Lower leg skin (tissue), 3 donors: ENCODE measurements around the gene DIP2A.

ENCODE experiments used
- CTCF ChIP-seq, 3 donors: fragments of 450-650 bp; IDR thresholded peaks; one replicate each; pipeline ENCODE4 v1.5.1; 2016; ENCODE audit warnings: antibody characterized with exemption in 3 of 3, mild to moderate bottlenecking in 3 of 3, moderate library complexity in 2 of 3
- POLR2A ChIP-seq, 2 donors: fragments of 450-650 bp; IDR thresholded peaks; one replicate each; pipeline ENCODE4 v1.6.1; 2016 to 2017; ENCODE audit warnings: antibody characterized with exemption in 2 of 2, mild to moderate bottlenecking in 1 of 2, moderate library complexity in 1 of 2

- TF ChIP-seq CTCF (IDR thresholded peaks at IDR 0.05) (no peak), POLR2A (IDR thresholded peaks at IDR 0.05) (no peak)
These were observed 142.3 kb downstream of the DIP2A start for GRCh38 chr21:46600978-46601377.
